ENCODE measurements around the gene TPBGL.
"Not testable (repeated sequence)": the region's sequence is repeated elsewhere in the genome, so short reads cannot be mapped to it uniquely, and the experiment has no call there.

TPBGL gene

DNA sequence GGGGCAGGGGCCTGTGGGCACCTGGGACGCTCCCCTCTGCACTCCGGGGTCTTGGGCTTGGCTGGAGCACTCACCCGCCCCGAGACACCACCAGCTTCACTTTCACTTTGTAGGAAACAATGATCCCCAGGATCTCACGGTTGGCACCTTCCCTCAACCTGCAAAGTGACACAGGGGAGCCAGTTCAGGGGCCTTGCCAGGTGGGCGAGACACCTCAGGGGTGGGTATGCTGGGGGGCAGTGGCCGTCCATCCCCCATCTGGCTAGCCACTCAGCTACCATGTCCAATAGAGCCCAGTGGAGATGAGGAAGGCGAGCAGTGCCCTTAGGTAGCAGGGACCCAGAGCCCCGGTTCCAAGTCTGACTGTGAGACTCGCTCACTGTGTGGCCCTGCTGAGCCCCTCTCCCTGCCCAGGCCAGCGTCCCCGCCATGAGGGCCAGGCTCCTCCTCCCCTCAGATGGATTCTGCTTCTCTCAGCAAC is 32.3 kb downstream of the TPBGL start:
- DNase-seq (ENCODE audit: low read depth in 2 of 2), result no peak

- DNase-seq (ENCODE audit: low read depth in 2 of 2), result no peak
Measured at GRCh38 chr11:75273411-75274391, 33.1 kb downstream of the TPBGL start.

GRCh38 chr11:75274716-75275115 is 34.1 kb downstream of the TPBGL start:
- not testable (repeated sequence) for DNase-seq (ENCODE audit: low read depth in 2 of 2)

- no peak for DNase-seq (ENCODE audit: low read depth in 2 of 2)
Measured at GRCh38 chr11:75275581-75275980, 35.0 kb downstream of the TPBGL start.

DNA sequence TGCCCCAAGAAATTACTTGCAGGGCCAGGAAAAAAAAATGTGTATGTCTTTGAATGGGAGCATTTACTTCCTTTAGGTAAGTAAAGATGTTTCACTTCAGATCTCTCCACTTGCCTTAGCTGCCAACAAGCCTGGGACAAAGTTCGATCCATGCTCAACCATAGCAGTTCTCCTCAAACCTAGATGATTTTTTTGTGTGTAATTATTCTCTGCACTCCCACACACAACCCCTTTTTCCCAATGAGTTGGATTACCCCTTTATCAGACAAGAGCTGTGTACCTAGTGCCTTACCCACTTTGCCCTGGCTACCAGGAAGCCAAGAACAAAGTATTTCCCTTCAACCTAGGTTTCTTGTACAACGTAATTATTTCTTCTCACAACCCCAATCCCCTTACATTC is 35.6 kb downstream of the TPBGL start:
- no peak for DNase-seq (ENCODE audit: low read depth in 2 of 2)

DNA sequence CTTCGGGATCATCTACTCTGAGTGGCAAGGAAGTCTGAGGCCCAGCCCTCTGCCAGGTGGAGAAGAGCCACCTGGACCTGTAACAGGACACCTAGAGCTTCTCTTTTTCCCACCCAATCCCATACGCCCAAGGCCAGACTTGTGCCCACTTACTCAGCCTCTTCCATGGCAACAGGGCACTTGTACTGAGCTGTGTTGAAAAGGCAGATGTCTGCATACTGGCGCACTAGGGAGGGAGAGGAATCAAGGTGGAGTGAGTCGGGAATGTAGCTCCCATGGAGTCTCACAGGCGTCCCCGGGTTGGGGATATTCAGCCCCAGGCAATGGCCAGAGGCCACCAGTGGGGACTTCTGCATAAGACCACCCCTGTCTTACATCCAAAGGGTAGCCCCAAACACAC is 36.1 kb downstream of the TPBGL start:
- DNase-seq (ENCODE audit: low read depth in 2 of 2), result no peak

DNA sequence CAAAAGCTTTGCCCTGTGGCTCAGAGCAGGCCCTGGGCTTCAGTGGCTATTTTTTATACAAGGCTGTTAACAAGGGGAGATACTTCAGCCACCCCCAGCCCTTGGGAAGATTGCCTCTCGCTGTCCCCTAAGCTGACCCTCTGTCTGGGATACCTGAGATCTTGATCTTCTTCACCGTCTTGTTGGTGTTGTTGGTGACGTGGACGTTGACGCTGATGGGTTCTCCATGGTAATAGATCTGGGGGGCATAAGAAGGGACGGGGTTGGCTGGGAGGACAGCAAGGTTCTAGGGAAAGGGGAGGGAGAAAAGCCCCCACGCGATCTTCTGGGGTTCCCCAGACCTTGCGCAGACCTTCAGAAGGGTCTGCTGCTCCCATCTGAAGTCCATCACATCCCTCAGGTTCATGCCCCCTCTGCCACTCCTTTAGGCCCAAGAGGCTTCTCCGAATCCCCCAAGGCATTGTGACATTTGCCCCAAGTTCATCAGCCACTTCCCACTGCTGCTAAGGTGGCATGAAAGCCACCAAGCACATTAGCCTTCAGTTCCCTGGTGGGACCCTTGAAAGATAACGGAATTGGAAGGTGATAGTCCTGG is 36.7 kb downstream of the TPBGL start:
- no peak for DNase-seq (ENCODE audit: low read depth in 2 of 2)

GRCh38 chr11:75277991-75278790 is 37.6 kb downstream of the TPBGL start:
- DNase-seq (ENCODE audit: low read depth in 2 of 2), result no peak

DNA sequence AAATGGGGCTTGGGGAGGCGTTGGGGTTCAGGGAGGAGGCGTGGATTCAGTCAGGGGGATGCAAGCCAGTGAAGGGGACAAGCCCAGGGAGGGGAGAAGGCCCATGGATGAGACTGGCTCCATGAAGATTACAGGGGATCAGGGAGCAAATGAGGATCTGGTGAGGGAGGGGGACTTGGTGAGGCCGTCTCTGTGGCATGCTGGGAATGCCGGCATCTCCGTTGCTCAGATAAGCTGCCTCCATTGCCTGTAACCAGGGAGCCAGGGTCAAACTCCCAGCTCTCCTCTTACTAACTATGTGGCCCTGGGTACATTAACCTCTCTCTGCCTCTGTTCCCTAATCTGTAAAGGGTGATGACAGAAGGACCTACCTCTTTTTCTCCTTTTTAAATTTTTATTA is 38.7 kb downstream of the TPBGL start:
- no peak for DNase-seq (ENCODE audit: low read depth in 2 of 2)

DNA sequence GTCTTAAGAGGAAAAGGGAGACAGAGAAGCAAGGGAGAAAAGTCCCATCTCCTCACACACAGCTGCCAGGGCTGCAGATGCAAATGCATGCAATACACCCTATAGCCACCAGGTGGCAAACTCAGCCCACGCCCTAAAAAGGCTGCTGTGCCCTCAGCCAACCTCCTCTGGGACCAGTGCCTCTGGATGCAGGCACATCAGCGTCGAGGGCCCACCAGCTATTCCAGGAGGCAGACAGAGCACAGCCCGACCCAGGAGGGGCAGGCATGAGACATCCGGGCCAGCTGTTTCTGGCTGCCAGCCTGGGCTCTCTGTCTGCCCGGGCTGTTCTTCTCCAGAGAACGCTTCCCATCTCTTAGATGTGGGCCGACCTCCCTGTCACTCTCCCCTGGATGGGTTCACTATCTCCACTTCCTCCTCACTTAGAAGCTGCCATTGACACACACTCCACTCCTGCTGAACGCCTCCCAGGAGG is 39.7 kb downstream of the TPBGL start:
- peak; percentile 21 to 25 for DNase-seq (ENCODE audit: low read depth in 2 of 2)

- DNase-seq (ENCODE audit: low read depth in 2 of 2), result no peak
Measured at GRCh38 chr11:75280770-75281468, 40.3 kb downstream of the TPBGL start.

DNA sequence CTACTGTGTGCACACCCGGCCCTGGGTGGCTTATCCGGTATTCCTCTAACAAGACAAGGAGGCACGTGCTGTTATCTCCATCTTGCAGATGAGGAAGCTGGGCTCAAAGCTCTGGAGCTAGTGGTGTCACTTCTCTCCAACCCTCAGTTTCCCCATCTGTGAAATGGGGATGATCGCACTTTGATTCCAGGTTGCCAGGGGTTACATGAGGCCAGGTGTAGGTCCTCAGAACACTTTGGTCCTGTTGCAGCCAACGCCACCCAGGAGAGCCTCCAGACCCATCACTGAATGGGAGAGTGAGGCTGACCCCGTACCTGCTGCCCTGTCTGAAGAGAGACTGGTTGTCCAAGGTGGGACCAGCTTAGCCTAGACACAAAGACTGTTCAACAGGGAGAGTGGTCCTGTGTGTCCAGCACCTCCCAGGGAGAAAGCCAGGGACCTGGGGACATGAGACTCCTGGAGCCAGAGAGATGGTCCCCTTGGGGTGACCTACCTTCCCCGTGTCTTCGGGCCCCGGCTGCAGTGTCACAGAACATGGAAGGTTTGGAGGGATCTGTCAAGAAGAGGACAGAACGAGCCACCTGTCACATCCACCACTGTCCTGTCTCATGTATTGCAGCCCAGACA is 41.0 kb downstream of the TPBGL start:
- DNase-seq (ENCODE audit: low read depth in 2 of 2), result no peak

DNA sequence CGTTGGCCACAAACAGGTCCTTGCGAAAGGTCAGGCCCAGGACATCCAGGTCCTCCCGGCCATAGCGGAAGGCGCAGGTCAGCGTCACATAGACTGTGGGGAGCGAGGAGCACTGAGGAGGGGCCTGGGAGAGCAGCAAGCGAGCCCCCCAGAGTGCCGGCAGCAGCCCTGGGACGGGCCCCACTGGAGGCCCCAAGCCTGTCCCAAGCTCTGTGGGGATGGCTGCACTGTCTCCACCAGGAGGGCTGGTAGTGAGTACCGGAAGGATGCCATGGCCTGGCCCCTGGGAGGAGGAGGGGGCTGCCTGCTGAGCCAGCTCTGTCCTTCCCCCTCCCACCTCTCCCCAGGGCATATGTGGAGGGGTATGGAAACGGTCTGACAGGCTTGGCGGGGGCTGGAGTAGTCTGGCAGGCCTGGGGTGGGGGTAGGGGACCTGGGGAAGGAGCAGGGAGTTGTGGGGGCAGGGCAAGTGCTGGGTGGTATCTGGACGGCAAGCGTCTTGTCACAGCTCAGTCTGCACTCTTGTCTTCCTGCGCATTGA is 42.9 kb downstream of the TPBGL start:
- DNase-seq (ENCODE audit: low read depth in 2 of 2), result no peak

GRCh38 chr11:75285776-75286360 is 45.3 kb downstream of the TPBGL start:
- no peak for DNase-seq (ENCODE audit: low read depth in 2 of 2)

- no peak for DNase-seq (ENCODE audit: low read depth in 2 of 2)
Measured at GRCh38 chr11:75286826-75287465, 46.4 kb downstream of the TPBGL start.

DNA sequence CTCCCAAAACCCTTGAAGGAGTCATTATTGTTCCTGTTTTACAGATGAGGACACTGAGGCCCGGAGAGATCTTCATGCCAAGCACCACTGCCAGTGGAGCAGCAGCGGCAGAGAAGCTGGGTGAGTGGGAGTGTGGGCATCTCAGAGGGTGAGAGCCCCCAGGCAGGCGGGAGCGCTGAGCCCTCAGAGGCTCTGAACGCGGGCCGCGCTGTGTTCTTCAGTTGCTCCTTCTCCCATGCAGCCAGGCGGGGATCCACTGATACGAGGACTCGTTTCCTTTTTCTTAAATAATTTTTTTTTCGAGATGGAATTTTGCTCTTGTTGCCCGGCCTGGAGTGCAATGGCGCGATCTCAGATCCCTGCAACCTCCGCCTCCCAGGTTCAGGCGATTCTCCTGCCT is 47.0 kb downstream of the TPBGL start:
- DNase-seq (ENCODE audit: low read depth in 2 of 2), result no peak

- no peak for DNase-seq (ENCODE audit: low read depth in 2 of 2)
Measured at GRCh38 chr11:75289511-75289760, 48.9 kb downstream of the TPBGL start.

- no peak for DNase-seq (ENCODE audit: low read depth in 2 of 2)
Measured at GRCh38 chr11:75289919-75290318, 49.3 kb downstream of the TPBGL start.

DNA sequence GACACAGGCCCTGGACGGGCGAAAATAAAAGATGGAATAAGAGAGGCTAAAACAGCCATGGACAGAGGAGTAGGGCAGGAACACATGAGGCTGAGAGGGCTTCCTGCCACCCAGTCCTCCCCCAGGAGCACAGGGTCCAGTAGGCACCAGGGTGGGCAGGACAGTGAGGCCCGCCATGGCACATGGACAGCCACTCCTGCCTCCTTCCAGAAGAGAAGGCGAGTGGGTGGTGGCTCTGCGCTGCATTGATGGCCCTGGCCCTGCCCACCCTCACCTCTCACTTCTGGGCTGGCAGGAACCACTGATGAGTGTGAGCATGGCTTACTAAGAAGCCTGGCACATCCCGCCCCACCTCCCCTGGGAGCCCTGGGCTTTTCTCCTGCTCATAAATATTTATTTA is 51.2 kb downstream of the TPBGL start:
- DNase-seq (ENCODE audit: low read depth in 2 of 2), result no peak

DNA sequence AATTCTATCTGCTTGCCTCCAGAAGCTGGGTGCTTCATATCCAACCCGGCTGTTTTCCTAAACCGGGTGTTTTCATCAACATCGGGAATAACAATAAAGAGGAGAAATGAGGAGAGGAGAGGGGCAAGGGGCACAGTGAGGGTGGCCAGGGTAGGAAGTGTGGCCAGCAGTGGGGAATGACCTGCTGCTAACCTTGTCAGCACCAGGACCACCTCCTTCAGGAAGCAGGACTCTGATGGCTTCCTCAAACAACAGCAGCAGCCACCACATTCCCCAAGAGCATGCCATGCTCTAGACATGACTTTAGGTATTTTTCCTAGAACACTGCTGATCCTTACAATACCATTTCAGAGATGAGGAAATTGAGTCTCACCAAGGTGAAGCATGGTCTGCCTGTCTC is 52.4 kb downstream of the TPBGL start:
- DNase-seq (ENCODE audit: low read depth in 2 of 2), result no peak
